H9 (cell line): ENCODE results near the gene MAPKAP1. TPM values are rescaled to one million over a fixed set of nuclear protein-coding genes. Genes with fewer than 3 reads are reported as not detected.

Experiments used
- DNase-seq: peaks from one replicate; pipeline ENCODE4 v3.0.0-alpha.2; 2017
- H2AFZ ChIP-seq: one replicate; pipeline ENCODE4 v1.6.1; 2013; ENCODE audit warnings: mild to moderate bottlenecking, low read length, control low read depth, moderate library complexity
- H2AK5ac ChIP-seq: 2 replicates; pipeline ENCODE4 v1.6.1; 2013; ENCODE audit warnings: low read length, control low read depth, mixed read lengths; ENCODE audit not compliant: insufficient read length
- H2BK120ac ChIP-seq: one replicate; pipeline ENCODE4 v1.6.1; 2013; ENCODE audit warnings: low read depth, mild to moderate bottlenecking, low read length, control low read depth, inconsistent platforms; ENCODE audit not compliant: poor library complexity, severe bottlenecking
- H2BK12ac ChIP-seq: 2 replicates; pipeline ENCODE4 v1.6.1; 2013; ENCODE audit warnings: low read length, control low read depth, mixed read lengths, low read depth; ENCODE audit not compliant: insufficient read length
- H2BK15ac ChIP-seq: 2 replicates; pipeline ENCODE4 v1.6.1; 2013; ENCODE audit warnings: low read depth, low read length, control low read depth
- H2BK20ac ChIP-seq: one replicate; pipeline ENCODE4 v1.6.1; 2013; ENCODE audit warnings: low read depth, mild to moderate bottlenecking, low read length, control low read depth, inconsistent platforms; ENCODE audit not compliant: poor library complexity, severe bottlenecking
- H2BK5ac ChIP-seq: 2 replicates; pipeline ENCODE4 v1.6.1; 2013; ENCODE audit warnings: low read length, control low read depth, mixed read lengths; ENCODE audit not compliant: insufficient read length
- H3K14ac ChIP-seq: 2 replicates; pipeline ENCODE4 v1.6.1; 2013; ENCODE audit warnings: low read length, control low read depth; ENCODE audit not compliant: insufficient read depth
- H3K18ac ChIP-seq: 2 replicates; pipeline ENCODE4 v1.6.1; 2013; ENCODE audit warnings: low read depth, mild to moderate bottlenecking, mixed read lengths, low read length, control low read depth; ENCODE audit not compliant: insufficient read length
- H3K23ac ChIP-seq: 2 replicates; pipeline ENCODE4 v1.6.1; 2013; ENCODE audit warnings: low read length, control low read depth, mixed read lengths, low read depth; ENCODE audit not compliant: insufficient read length
- H3K23me2 ChIP-seq: 2 replicates; pipeline ENCODE4 v1.6.1; 2013; ENCODE audit warnings: low read depth, mild to moderate bottlenecking, mixed read lengths, low read length, control low read depth; ENCODE audit not compliant: insufficient read length, poor library complexity, severe bottlenecking
- H3K27ac ChIP-seq: 2 replicates; pipeline ENCODE4 v1.5.1; 2013; ENCODE audit warnings: low read length, control low read depth, mixed read lengths, low read depth; ENCODE audit not compliant: insufficient read length
- H3K27me3 ChIP-seq: 2 replicates; pipeline ENCODE4 v1.6.1; 2013; ENCODE audit warnings: low read length, control low read depth, inconsistent platforms; ENCODE audit not compliant: insufficient read depth
- H3K4ac ChIP-seq: 2 replicates; pipeline ENCODE4 v1.6.1; 2013; ENCODE audit warnings: low read depth, mild to moderate bottlenecking, control low read depth, inconsistent platforms, low read length, moderate library complexity
- H3K4me1 ChIP-seq: 2 replicates; pipeline ENCODE4 v1.6.1; 2013; ENCODE audit warnings: low read length, control low read depth, inconsistent platforms; ENCODE audit not compliant: insufficient read depth
- H3K4me2 ChIP-seq: 2 replicates; pipeline ENCODE4 v1.6.1; 2013; ENCODE audit warnings: low read length, control low read depth, mixed read lengths; ENCODE audit not compliant: insufficient read length, insufficient read depth
- H3K56ac ChIP-seq: 2 replicates; pipeline ENCODE4 v1.6.1; 2013; ENCODE audit warnings: low read depth, mild to moderate bottlenecking, mixed read lengths, low read length, control low read depth; ENCODE audit not compliant: insufficient read length
- H3K79me1 ChIP-seq: 2 replicates; pipeline ENCODE4 v1.6.1; 2013; ENCODE audit warnings: low read depth, mild to moderate bottlenecking, moderate library complexity, low read length, control low read depth, inconsistent platforms; ENCODE audit not compliant: insufficient read depth, poor library complexity, severe bottlenecking
- H3K79me2 ChIP-seq: 2 replicates; pipeline ENCODE4 v1.6.1; 2013; ENCODE audit warnings: low read length, control low read depth, inconsistent platforms; ENCODE audit not compliant: insufficient read depth
- H3K9ac ChIP-seq: 2 replicates; pipeline ENCODE4 v1.6.1; 2013; ENCODE audit warnings: low read length, control low read depth, mixed read lengths; ENCODE audit not compliant: insufficient read length; ENCODE audit errors: extremely low read depth
- H3K9me3 ChIP-seq: one replicate; pipeline ENCODE4 v1.6.1; 2013; ENCODE audit warnings: low read depth, low read length, inconsistent platforms; ENCODE audit not compliant: control insufficient read depth
- H3T11ph ChIP-seq: one replicate; pipeline ENCODE4 v1.6.1; 2013; ENCODE audit warnings: mild to moderate bottlenecking, low read length, control low read depth, inconsistent platforms
- H4K20me1 ChIP-seq: one replicate; pipeline ENCODE4 v1.6.1; 2013; ENCODE audit not compliant: control insufficient read depth, insufficient read length, insufficient read depth
- H4K5ac ChIP-seq: 2 replicates; pipeline ENCODE4 v1.6.1; 2013; ENCODE audit warnings: low read depth, mild to moderate bottlenecking, mixed read lengths, low read length, control low read depth; ENCODE audit not compliant: insufficient read length
- H4K8ac ChIP-seq: replicated peaks from 2 replicates; pipeline ENCODE4 v1.6.1; 2013; ENCODE audit warnings: low read length, control low read depth, mixed read lengths, low read depth; ENCODE audit not compliant: insufficient read length
- H4K91ac ChIP-seq: 2 replicates; pipeline ENCODE4 v1.6.1; 2013; ENCODE audit warnings: low read depth, mild to moderate bottlenecking, moderate library complexity, mixed read lengths, low read length, control low read depth; ENCODE audit not compliant: insufficient read length
- H3K27ac Mint-ChIP-seq, 3 experiments: 2 replicates in 2 of 3; 3 replicates in 1 of 3; pipeline ENCODE4 v1.8.0; 2020 to 2021; ENCODE audit warnings: mixed read lengths in 3 of 3, mild to moderate bottlenecking in 1 of 3, moderate library complexity in 1 of 3
- H3K27me3 Mint-ChIP-seq: 2 replicates; pipeline ENCODE4 v1.8.0; 2021; ENCODE audit warnings: low read depth, mild to moderate bottlenecking, moderate library complexity, mixed read lengths
- H3K36me3 Mint-ChIP-seq, 3 experiments: 2 replicates in 2 of 3; 3 replicates in 1 of 3; pipeline ENCODE4 v1.8.0; 2020 to 2021; ENCODE audit warnings: low read depth in 3 of 3, mixed read lengths in 3 of 3; ENCODE audit not compliant: insufficient read depth in 1 of 3
- H3K4me1 Mint-ChIP-seq, 2 experiments: 2 replicates each; pipeline ENCODE4 v1.8.0; 2020; ENCODE audit warnings: mixed read lengths in 2 of 2
- H3K4me3 Mint-ChIP-seq, 2 experiments: 2 replicates in 1 of 2; 3 replicates in 1 of 2; pipeline ENCODE4 v1.8.0; 2020 to 2021; ENCODE audit warnings: mild to moderate bottlenecking in 2 of 2, mixed read lengths in 2 of 2, moderate library complexity in 1 of 2
- H3K9me3 Mint-ChIP-seq, 2 experiments: 2 replicates in 1 of 2; 3 replicates in 1 of 2; pipeline ENCODE4 v1.8.0; 2020; ENCODE audit warnings: mild to moderate bottlenecking in 2 of 2, mixed read lengths in 2 of 2, moderate library complexity in 1 of 2
- CTCF ChIP-seq: fragments of 200-600 bp; sonication (generic); conservative IDR thresholded peaks from 3 replicates; pipeline ENCODE4 v1.8.0; 2021; ENCODE audit warnings: antibody characterized with exemption, mild to moderate bottlenecking
- WGBS: extraction: QIAGEN DNeasy Blood & Tissue Kit; methylation state at CpG from one replicate; pipeline ENCODE4 v1.1.7; 2013; ENCODE audit warnings: missing lambda C conversion rate, low lambda C conversion rate, mixed read lengths; ENCODE audit not compliant: insufficient read length; ENCODE audit errors: extremely low coverage; 5-methylcytosine and 5-hydroxymethylcytosine counted together
- total RNA-seq: library from RNA; stranded (reverse); gene quantifications from 2 replicates; pipeline ENCODE4 v1.2.1, GENCODE V29; 2021

MAPKAP1 gene
- total RNA-seq, 1 experiment from 2014 or later: 97.0 TPM

DNA sequence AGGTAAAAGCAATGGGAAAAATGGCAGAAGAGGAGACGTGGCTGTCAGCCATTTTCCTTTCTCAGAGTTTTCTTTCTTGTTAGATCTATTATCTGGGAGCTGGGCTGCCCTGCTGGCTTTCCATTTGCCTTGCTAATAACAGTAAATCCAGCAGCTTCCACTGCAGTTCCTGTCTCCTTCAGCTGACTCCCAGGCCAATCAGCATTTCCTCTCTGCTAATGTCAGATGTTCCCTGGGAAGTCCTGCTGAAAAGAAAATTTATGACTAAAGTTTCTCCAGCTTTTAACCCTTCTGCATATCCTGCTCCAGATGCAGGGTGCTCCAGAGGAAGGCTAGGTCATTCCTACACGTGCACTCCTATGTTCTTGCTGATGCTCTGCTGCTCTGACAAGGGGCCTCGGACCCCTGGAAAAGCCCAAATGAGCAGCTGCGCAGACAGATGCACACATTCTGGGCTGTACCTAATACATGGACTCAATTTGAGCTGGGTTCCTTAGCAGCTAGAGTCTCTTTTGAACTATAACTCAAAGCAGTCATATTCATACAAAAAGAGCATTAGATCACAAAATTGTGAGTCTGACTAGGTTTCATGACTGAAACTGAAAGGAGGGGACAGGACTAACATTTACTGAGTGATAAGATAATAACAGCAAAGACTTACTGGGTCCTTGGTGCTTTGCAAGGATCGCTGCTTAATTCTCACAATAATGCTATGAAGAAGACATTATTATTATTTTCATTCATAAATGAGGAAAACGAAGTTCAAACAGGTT is 182.2 kb downstream of the MAPKAP1 start:
- 0 out of 5 replicates have a peak overlapping the region, but pooled peaks of 1 of the 2 experiments have one; percentile 11 for H3K4me3 Mint-ChIP-seq

More for the DNA sequence above, 182.2 kb downstream of the MAPKAP1 start:
- no peak overlapping the region for H3K14ac ChIP-seq
- H3K27me3 Mint-ChIP-seq: no peaks in the 10 kb centered on the region
- no peak overlapping the region for H4K5ac ChIP-seq
- no peak overlapping the region for H2BK5ac ChIP-seq
- no peak overlapping the region for H2BK120ac ChIP-seq
- peak overlapping the region; percentile 71 to 91 (median 87); a peak in 6 of 7 replicates for H3K27ac Mint-ChIP-seq
- H2BK20ac ChIP-seq: no peak overlapping the region
- H3K9me3 Mint-ChIP-seq: no peaks in the 10 kb centered on the region
- H3K4me1 ChIP-seq: peaks cover 5% of the 10 kb centered on the region
- no peaks in the 10 kb centered on the region for H4K20me1 ChIP-seq
- H3K79me1 ChIP-seq: no peaks in the 10 kb centered on the region
- H3K4me1 Mint-ChIP-seq: peaks cover 47 to 49% of the 10 kb centered on the region in 2 experiments
- no peak overlapping the region for H3K4me2 ChIP-seq
- no peak overlapping the region for H3K56ac ChIP-seq
- H3K9ac ChIP-seq: no peak overlapping the region
- H3K18ac ChIP-seq: no peak overlapping the region
- no peak overlapping the region for H3T11ph ChIP-seq
- no peak overlapping the region for H2BK12ac ChIP-seq
- H3K4ac ChIP-seq: no peak overlapping the region
- H4K8ac ChIP-seq: no peak overlapping the region
- H3K23ac ChIP-seq: no peak overlapping the region
- no CpG with 5 or more reads among the region's 6 CpGs for WGBS
- no peak overlapping the region for H2AFZ ChIP-seq
- peaks cover 0 to 2% (median 0%) of the 10 kb centered on the region in 3 experiments; a peak in 1 of 7 replicates for H3K36me3 Mint-ChIP-seq
- H3K9me3 ChIP-seq: no peaks in the 10 kb centered on the region
- peak overlapping the region; percentile 29 for H3K27ac ChIP-seq
- peak; percentile 85 for DNase-seq
- TF ChIP-seq CTCF: no peak
- H3K79me2 ChIP-seq: no peaks in the 10 kb centered on the region
- no peak overlapping the region for H4K91ac ChIP-seq
- H2BK15ac ChIP-seq: no peak overlapping the region
- no peaks in the 10 kb centered on the region for H3K27me3 ChIP-seq
- no peaks in the 10 kb centered on the region for H3K23me2 ChIP-seq
- H2AK5ac ChIP-seq: no peak overlapping the region
